Epidermal melanocyte (primary cell): ENCODE measurements around the gene NFAM1.

Experiments
- DNase-seq: peaks from one replicate; pipeline ENCODE4 v3.0.0; 2011; ENCODE audit warnings: low spot score; ENCODE audit not compliant: insufficient read length

The NFAM1 gene

DNA sequence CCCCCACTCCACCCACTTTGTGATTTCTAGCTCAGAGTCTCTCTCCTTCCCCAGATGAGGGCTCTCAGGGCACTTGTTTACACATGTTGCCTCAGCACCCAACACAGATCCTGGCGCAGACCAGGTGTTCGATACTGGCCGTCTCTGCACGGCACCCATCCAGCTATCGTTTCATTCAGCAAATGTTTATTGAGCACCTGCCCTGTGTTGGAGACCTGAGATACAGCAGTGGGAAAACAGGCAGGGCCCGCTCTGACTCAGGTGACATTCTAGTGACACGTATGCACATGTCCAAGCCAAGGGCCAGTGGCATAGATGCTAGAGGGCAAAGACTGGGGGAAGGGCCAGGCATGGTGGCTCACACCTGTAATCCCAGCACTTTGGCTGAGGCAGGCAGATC is 71.9 kb downstream of the NFAM1 start:
- DNase-seq = no peak

DNA sequence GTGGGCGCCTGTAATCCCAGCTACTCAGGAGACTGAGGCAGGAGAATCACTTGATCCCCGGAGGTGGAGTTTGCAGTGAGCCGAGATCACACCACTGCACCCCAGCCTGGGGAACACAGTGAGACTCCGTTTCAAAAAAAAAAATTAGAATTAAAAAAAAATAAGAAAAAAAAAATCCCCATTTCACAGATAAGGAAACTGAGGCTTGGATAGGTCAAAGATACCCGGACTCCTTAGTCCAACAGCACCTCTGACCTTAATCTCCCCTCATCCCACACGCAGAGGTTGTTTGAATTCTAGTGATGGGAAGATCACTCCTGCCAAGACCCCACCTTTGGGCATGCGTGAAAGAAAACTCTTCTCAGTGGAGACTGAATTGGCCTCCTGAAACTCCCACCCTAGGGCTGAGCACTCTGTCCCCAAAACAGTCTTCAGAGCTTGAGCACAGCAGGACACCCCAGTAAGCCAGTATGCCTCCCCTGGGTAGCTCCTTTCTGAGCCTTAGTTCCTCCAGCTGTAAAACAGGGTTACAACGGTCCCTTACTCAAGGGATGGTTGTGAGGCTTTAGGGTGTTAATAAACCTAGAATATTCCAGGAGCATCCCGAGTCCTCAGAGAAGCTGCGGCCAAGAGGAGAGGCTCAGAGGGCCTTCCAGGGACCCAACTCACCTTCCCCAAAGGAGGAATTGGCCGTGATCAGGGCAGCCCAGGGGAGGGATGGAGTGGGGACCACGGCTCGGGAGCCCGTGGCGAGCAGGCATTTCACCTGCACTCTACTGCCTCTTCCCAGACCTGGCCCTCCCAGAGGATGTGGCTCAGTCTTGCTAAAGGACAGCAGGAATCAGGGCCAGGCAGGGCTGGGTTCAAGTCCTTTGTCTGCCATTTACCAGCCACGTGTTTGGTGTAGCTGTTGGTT is 73.3 kb downstream of the NFAM1 start:
- DNase-seq = no peak

DNA sequence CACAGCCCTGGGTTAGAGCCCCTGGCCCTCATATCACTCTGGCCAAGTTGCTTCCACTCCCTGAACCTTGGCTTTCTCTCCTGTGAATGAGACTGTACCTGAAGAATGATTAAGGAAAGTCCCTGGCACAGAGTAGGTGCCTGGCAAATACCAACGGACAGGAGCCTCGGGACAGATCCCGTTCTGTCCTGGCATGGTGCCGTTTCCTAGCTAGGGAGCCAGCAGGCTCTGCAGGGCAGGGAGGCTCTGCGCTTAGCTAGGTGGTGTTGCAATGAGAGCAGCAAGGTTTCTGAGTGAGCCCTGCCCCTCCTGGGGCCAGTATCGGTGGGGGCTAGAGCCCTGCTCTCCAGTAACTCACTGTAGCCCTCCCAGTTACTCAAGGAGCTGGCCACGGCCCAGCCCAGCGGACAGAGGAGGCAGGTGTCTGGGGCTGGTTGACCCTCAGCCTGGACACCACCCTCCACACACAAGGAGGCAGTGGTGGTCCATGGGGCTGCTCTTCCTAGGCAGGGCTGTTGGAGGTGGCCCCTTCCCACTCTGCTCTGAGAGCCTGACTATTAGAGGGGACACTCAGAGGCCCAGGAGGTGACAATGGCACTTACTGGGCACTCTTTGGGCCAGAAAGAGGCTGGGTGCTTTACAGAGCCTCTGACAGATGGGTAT is 74.4 kb downstream of the NFAM1 start:
- no peak for DNase-seq

DNA sequence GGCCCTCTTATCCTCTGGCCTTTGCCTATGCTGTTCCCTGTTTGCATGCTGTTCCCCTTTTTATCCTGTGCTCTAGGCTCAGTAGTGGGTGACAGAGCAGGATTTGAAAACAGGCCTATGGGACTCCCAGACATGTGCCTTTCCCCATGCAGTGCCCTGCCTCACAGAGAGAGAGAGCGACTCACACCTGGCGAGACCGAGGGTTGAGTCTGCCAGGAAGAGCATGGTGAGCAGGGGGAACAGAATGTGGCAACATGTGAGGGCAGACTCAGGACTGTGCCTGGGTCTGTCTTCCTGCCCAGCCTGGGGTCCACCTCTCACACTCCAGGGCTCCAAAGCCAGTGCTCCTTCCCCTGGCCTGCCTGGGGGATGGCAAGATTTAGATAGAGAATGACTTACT is 75.0 kb downstream of the NFAM1 start:
- no peak for DNase-seq

DNA sequence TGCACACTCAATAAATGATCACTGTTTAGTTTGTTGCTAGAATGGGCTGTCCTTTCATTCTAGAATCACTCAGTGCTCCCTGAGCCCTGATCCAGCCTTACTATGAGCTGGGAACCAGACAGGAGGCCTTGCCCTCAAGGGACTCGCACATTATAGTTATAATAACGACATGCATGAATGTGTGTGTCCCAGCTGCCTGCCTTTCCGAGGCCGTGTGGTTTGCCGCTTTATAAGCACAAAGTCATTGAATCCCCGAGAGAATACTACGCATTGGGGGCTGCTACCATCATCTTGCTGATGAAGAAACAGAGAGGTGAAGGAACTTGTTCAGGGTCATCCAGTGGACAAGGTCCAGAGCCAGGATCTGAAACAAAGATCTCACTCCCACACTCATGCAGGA is 75.7 kb downstream of the NFAM1 start:
- DNase-seq = no peak

DNA sequence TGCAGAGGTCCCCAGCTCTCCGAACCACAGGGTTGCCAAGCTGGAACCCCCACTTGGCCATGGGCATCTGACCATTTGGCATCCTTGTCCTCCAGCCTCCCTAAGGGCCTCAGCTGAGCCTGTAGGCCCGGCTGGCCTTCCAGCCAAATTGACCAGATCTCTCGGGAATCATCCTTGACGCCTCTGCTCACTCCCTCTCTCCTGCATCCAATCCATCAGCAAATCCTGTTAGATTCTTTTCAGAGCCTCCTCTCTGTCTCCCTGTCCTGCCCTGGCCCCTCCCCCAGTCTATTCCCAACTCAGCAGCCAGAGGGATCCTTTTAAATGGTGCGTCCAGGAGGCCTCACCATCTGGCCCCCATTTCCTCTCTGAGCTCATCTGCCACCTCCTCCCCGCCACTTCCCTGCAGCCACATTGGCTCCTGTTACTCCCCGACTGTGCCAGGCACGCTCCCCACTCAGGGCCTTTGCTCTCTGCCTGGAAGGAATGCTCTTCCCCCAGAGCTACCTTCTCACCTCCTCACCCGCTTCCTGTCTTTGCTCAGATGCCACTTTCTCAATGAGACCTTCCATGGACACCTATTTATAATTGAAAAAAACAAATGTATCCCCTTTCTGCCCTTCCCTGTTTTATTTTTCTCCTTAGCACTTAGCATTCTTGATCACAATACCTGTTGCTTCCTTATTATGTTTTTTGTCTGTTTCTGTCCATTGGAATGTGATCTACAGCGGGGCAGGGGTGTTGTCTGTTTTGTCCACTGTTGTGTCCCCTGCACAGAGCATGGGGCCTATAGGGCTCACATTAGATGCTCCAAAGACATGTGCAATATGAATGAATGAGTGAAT is 78.1 kb downstream of the NFAM1 start:
- no peak for DNase-seq

DNA sequence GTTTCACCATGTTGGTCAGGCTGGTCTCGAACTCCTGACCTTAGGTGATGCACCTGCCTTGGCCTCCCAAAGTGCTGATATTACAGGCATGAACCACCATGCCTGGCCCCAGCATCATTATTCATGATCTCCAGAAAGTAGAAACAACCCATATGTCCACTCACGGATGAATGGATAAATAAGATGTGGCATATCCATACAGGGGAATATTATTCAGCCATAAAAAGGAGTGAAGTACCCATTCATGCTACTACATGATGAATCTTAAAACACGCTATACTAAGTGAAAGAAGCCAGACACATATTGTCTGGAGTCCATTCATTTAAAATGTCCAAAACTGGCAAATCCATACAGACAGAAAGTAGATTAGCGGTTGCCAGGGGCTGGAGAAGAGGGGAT is 81.8 kb downstream of the NFAM1 start:
- no peak for DNase-seq

DNA sequence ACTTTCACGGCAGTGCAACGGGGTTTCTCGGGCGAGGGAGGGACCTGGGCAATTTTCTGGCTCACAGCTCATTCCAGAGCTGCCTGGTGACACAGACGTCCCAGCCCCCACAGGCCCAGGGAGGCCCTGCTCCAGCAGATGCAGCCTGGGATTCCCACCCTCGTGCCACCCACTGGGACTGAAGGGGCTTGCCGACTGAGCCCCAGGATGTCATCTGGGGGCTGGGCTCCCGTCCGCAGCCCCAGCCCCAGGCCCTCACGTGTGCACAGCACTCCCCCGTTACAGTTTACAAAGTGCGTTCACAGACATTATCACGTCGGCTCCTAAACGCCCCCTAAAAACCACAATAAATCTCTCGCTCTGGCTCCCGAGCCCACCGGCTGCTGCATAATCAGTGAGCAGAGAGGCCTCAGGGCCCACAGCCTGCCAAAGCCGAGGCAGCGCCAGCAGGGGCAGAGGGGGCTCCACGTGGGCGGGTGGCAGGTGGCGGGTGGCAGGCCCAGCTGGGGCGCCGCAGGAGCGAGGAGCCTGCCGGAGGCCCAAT is 84.8 kb downstream of the NFAM1 start:
- no peak for DNase-seq

DNA sequence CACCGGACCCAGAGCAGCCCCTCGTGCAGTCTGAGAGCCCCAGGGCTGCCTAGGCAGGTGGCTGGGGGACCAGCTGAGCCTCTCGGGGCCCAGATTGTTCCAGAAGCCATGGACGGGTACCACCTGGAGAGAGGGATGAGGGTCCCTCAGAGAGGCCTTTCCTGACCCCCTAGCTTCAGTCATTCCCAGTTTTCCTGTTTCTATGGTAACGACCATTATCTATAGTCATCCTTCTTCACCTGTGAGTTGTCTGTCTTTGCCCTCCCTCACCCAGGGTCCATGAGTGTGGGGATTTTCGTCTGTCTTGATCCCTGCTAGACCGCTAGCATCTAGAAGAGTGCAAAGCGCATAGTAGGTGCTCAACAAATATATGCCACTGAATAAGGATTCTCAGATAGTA is 85.5 kb downstream of the NFAM1 start:
- no peak for DNase-seq

DNA sequence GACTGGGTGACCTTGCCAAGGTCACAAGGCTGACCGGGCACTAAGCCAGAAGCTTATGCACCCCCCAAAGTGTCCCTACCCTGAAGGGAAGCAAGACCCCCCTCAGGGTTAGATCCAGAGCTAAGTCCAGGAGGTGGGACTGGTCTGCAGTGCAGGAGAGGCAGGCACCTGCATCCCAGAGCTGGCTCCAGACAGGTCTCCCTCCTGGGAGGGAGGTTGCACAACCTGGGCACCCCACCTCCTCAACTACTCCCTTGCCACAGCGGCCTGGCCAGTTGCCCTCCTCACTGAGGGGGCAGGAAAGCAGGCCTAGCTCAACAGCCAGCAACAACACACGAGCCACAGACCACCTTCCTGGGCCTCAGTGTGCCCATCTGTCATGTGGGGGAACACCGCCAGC is 86.7 kb downstream of the NFAM1 start:
- no peak for DNase-seq

DNA sequence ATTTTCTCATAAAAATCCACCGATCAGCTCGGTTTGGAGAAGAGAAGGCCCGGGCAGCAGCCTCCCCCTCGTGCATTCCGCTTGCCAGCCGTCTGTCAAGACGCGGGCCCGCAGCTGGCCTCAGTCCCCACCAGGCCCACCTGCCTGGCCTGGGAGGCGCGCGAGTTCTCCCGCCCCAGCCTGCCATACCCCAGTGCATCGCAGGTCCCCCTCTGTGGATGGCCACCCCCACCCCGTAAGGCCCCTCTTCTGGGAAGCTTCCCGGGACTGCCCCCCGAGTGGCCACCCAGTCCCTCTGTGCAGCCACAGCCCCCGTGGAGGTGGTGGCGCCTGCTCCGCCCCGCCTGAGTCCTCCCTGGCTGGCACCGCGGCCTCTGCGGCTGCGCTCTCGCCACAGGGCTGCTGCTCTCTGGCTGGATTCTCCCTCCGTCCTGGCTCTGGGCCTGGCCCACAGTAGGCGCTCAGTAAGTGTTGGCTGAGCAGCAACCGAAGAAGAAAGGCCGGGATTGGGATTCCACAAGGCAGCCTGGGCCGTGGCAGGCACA is 87.8 kb downstream of the NFAM1 start:
- DNase-seq = no peak

DNA sequence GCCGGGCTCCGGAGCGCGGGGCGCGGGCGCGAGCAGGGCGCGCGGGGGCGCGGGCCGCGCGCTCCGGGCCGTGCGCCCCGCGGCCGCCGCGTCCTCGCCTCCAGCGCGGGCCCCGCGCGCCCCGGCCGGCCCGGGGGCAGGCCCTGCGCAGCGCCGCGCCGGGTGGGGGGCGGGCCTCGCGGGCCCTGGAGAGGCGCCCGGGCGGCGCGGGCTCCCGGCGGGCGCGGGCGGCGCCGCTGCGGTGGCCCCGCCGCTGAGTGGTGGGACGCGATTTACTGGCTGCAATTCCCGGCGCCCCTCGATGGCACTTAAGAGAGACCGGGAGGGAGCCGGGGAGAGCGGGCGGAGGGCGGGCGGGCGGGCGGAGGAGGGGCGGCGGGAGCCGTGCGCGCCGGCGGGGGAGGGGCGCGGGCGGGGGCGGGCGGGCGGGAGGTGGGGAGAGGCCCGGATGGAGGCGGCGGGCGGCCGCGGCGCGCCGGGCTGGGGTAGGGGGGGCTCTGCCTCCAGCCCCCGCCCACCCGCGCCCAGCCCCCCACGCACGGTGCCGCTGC is 88.6 kb downstream of the NFAM1 start:
- DNase-seq = no peak

DNA sequence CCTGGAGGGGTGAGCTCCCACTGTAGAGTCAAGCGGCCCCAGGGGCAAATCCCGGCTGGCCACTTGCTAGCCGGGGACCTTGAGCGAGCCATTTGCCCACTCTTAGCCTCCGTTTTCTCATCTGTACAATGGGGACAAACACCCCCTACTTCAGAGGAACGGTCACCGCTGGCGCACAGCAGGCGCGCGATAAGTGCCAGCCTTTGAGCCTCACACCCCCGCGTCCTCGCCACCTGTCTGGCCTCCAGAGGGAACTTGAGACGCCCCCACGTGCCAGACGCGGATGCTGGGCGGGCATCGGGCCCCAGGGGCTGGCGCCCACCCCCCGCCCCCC is 89.1 kb downstream of the NFAM1 start:
- no peak for DNase-seq

DNA sequence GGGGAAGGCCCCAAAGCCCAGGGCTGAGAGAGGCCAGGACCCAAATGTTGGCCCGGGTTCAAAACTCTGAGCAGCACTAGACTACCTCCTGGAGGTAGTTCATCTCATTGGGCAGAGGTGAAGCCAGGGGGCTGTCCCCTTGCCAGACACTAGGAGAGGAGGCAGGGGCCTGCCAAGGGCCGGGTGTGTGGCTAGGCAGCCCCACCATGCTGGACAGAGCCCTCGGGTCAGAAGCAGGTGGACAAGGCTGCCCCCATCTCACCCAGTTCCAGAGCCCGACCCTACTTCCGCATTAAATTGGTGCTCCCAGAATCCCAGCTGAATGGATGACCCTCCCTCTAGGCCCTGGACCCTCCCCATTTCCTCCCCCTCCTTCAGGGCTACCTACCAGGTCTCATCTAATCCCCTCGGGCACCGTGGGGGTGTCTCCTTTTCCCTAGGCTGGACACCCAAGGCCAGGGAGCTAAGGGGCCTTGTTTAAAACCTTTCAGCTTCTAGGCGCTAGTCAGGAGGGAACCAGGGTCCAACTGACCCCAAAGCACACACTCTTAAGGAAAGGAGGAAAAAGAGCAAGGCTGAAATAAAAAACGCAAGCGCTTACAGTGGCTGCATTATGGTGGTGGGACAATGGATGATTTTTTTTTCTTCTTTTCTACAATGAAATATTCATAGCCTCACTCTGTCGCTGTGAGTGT is 89.6 kb downstream of the NFAM1 start:
- DNase-seq = no peak

DNA sequence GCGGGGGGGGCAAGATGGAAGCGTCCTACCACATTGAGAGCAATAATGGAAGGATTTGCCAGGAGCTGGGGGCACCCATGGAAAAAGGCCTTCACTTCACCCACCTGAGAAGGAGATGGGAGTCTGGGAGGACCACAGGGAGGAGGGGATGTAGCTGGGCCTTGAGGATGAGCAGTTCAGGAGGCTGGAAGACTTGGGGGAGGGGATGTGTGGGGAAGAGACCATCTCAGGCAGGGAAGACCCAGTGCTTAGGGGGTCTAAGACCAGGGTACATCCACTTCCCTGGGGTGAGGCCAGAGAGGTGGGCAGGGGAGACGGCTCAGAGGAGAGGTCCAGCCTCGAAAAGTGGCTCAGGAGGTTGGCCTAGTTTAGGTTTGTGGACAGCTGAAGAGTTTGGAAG is 90.4 kb downstream of the NFAM1 start:
- no peak for DNase-seq

DNA sequence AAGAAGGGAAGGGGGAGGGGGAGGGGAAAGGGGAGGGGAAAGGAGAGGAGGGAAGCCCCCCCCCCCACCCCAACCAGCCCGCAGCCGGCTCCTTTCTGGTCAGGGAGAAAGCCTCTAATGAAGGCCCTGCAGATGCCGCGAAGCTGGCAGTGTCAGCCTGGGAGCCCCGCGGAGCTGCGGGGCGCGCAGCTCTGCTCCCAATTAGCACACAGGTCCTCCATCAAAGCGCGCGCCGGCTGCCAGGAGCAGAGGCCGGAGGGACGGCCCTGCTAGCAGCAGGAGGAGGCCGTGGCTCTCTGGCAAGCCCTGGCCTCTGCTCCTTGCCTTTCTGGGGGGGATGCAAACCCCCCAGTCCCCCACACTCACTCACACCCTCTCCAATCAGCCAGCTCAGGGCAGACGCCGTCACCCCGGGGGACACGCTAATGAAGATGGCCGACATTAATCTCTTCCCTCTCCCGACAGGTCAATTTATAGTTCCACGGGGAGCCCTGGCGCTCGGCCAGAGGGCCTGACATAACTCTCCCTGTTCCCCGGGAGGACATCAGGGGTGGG is 91.3 kb downstream of the NFAM1 start:
- DNase-seq = no peak

DNA sequence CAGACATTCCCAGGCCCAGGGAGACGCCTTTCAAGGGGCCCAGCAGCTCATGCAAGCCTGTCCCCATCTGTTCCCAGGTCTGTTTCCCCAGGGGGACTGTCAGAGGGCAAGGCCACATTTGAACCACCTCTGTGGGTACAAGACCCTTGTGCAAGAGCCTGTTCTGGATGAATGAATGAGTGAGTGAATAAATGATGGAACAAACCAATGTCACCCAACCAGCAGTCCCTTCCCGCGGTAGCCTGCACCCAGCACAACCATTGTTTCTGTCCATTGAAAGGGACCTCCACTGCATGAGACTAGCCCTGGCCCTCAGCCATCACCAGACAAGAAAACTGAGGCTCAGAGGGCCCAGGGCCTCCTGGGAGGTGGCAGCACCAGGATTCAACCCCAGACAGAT is 92.1 kb downstream of the NFAM1 start:
- no peak for DNase-seq

DNA sequence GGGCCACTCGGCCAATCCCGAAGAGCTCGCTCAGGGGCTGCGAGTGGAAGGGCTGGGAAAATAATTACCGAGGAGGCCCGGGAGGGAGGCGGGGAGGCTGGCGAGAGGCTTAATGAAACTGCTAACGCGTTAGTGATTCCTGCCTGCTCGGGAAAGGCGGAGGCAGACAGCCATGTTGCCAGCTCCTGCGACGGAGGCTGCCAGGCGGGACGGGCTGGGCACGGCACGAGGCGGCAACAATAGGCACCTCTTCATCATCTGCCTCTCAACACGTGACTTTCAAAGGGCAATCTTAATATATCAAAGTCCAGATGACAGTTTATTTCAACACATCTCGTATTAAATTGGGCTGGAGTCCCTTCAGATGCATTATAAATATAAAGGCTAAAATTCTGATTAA is 93.7 kb downstream of the NFAM1 start:
- DNase-seq = no peak

DNA sequence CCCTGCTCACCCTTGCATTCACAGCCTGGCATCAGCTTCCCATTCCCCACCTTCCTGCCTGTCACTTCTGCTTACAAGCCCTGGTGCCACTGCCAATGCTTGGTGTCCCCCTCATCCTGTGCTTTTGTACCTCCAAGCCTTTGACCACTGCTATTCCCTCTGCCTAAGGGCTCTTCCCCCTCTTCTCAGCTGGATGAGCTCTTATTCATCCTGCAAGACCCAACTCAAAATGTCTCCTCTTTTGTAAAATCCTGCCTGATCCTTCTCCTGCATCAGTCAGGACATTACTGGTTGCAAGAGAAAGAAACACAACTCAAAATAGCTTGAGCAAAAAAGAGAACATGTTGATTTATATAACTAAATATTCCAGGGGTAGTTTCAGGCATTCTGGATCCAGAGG is 94.8 kb downstream of the NFAM1 start:
- DNase-seq = no peak

DNA sequence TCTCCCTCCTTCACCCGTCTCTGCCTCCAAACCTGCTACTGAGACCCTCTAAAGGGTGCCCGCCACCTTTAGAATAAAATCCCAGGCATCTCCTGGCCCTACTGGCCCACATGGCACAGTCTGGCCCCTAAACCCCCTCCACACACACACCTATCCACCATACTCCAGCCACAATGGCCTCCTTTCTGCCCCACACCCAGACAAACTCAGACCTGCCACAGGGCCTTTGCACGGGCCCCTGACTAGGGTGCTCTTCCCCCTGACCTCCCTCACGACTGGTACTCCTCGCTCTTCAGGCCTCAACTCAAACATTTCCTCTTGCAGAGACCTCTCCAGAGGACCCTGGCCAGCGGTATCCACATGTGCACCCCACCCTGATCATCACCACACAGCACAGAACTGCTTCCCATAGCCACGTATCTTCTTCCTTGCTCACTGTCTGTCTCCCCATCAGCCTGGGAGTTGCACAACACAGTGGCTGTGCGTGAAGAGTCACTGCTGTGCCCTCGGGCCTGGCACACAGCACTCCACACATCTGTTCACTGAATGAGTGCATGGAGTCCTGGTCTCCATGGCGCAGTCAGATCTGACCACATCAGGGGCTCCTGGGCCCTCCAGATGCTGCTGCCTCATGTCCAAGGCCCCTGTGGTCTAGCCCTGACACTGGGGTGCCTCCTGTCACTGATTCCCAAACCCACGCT is 95.5 kb downstream of the NFAM1 start:
- no peak for DNase-seq
